ENCODE results near the gene FCRL6. TPM values are rescaled to one million over a fixed set of nuclear protein-coding genes. Genes with fewer than 3 reads are reported as not detected.

Gene FCRL6
- total and polyA plus RNA-seq, 2 donors (not counting 3 experiments of a cell fraction or from before 2014, with no cell fraction given): 0.06 TPM; not detected in 1

DNA sequence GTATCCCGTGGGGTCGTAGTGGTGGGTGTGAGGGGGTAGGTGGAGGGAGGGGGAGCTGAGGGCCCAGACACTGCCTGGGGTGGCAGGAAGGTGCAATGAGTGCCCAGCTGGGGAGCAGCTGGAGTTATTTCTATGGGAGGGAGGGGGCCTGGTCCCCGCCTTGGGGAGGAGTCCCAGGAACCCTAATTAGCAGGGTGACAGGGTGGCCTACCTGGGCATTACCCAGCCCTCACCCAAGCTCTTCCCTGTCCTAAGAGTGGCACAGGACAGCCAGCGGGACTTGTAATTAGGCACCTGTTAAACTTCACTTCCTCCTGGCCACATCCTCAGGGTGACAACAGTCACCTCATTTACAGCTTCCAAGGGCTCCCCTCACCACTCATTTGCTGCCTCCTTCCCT, 60.4 kb downstream of the FCRL6 start, which contains the start of gene VSIG8:
Gene VSIG8 (minus strand): TSS at position 101 of the 400 bp plus-strand sequence. CDS start 136 bp downstream, outside the sequence.
- ChIA-PET POLR2A (no interaction called here), CTCF (interaction anchor here (0.7 kb wide), 1 partner anchor 17 kb away, joined by 3 read pairs; no protein-coding TSS in a partner anchor)
- H3K9ac ChIP-seq (replicated peaks; ENCODE audit: extremely low read depth, insufficient read depth, low read length): no peak within 1 kb of the TSS
- no peaks in the 10 kb centered on the region for H4K20me1 ChIP-seq (replicated peaks; ENCODE audit: control insufficient read depth, extremely low read depth, insufficient read depth, low read length)
- H3K9me1 ChIP-seq (replicated peaks; ENCODE audit: control insufficient read depth, extremely low read depth, insufficient read depth, low read length): no peaks in the 10 kb centered on the region
- no peak within 1 kb of the TSS for H3K4me3 ChIP-seq (replicated peaks in 1 of 3; ENCODE audit: insufficient read depth in 1 of 3, low read depth in 1 of 3, low read length in 3 of 3)
- no peaks in the 10 kb centered on the region for H3K36me3 ChIP-seq (ENCODE audit: control insufficient read depth in 2 of 2, extremely low read depth in 1 of 2, insufficient read depth in 2 of 2, low read length in 2 of 2)
- TF ChIP-seq GATA2 (IDR thresholded peaks at IDR 0.05; ENCODE audit: insufficient read depth, insufficient read length, low read depth, low read length): no peak
- H3K79me2 ChIP-seq (ENCODE audit: control insufficient read depth, insufficient read depth, low read length): no peaks in the 10 kb centered on the region
- no peak within 1 kb of the TSS for H2AFZ ChIP-seq (ENCODE audit: low read depth, low read length)
- DNase-seq (ENCODE audit: low read depth, low spot score) (no peak), FAIRE-seq (no peak)
- H3K4me1 ChIP-seq (ENCODE audit: control insufficient read depth, extremely low read depth, insufficient read depth, low read length): no peaks in the 10 kb centered on the region
- BruUV-seq (replicated peaks): no TSS peak
- H3K27me3 ChIP-seq (ENCODE audit: control insufficient read depth in 2 of 2, insufficient read depth in 2 of 2, low read length in 2 of 2): no peaks in the 10 kb centered on the region
- intact Hi-C loops (cut with micrococcal nuclease): no loop called here
- H3K9me3 ChIP-seq (replicated peaks; ENCODE audit: control insufficient read depth, insufficient read depth, low read length): no peaks in the 10 kb centered on the region
- H3K4me2 ChIP-seq (ENCODE audit: insufficient read depth, low read length): no peak within 1 kb of the TSS
- dilution Hi-C loops (cut with MboI; ENCODE audit: extremely low pct_ligation_motif_present, low sequenced_read_pairs): no loop called here
- H3K27ac ChIP-seq (ENCODE audit: insufficient read depth, low read depth, low read length): no peak within 1 kb of the TSS

DNA sequence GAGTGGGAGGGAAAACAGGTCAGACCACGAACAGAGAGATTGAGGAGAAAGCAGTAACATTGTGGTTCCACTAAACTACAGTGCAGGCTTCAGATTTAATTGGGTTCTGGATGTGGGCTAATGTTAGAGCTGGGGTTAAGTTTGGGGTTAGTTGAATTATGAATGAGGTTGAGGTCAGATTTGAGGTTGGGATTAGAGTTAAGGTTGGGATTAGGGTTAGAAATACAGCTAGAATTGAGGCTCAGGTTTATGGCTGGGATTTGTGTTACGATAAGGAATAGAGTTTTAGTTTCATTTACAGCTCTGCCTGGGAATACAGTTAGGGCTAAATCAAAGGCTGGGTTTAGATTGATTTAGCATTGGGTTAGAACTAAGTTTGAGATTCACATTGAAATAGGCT, 62.1 kb downstream of the FCRL6 start:
- intact Hi-C loops (cut with micrococcal nuclease): no loop called here
- no peaks in the 10 kb centered on the region for H4K20me1 ChIP-seq (replicated peaks; ENCODE audit: control insufficient read depth, extremely low read depth, insufficient read depth, low read length)
- no peaks in the 10 kb centered on the region for H3K36me3 ChIP-seq (ENCODE audit: control insufficient read depth in 2 of 2, extremely low read depth in 1 of 2, insufficient read depth in 2 of 2, low read length in 2 of 2)
- H3K27me3 ChIP-seq (ENCODE audit: control insufficient read depth in 2 of 2, insufficient read depth in 2 of 2, low read length in 2 of 2): no peaks in the 10 kb centered on the region
- DNase-seq (ENCODE audit: low read depth, low spot score) (no peak), FAIRE-seq (no peak)
- no peak overlapping the region for H3K4me3 ChIP-seq (replicated peaks in 1 of 3; ENCODE audit: insufficient read depth in 1 of 3, low read depth in 1 of 3, low read length in 3 of 3)
- H3K4me2 ChIP-seq (ENCODE audit: insufficient read depth, low read length): no peak overlapping the region
- no peaks in the 10 kb centered on the region for H3K79me2 ChIP-seq (ENCODE audit: control insufficient read depth, insufficient read depth, low read length)
- H3K9me1 ChIP-seq (replicated peaks; ENCODE audit: control insufficient read depth, extremely low read depth, insufficient read depth, low read length): no peaks in the 10 kb centered on the region
- CTCF ChIA-PET: interaction anchor here (0.8 to 0.9 kb wide), 3 partner anchors 16 to 65 kb away, joined by 3 to 4 read pairs (median 3); no protein-coding TSS in a partner anchor
- H2AFZ ChIP-seq (ENCODE audit: low read depth, low read length): no peak overlapping the region
- no peak overlapping the region for H3K9ac ChIP-seq (replicated peaks; ENCODE audit: extremely low read depth, insufficient read depth, low read length)
- POLR2A ChIA-PET: no interaction called here
- dilution Hi-C loops (cut with MboI; ENCODE audit: extremely low pct_ligation_motif_present, low sequenced_read_pairs): no loop called here
- no peaks in the 10 kb centered on the region for H3K9me3 ChIP-seq (replicated peaks; ENCODE audit: control insufficient read depth, insufficient read depth, low read length)
- BruUV-seq (replicated peaks): no TSS peak
- TF ChIP-seq JUN (IDR thresholded peaks at IDR 0.05; ENCODE audit: borderline replicate concordance, insufficient read depth, insufficient read length, low read depth): no peak
- TF ChIP-seq GATA2 (IDR thresholded peaks at IDR 0.05; ENCODE audit: insufficient read depth, insufficient read length, low read depth, low read length): no peak
- TF ChIP-seq, protein P1, sequence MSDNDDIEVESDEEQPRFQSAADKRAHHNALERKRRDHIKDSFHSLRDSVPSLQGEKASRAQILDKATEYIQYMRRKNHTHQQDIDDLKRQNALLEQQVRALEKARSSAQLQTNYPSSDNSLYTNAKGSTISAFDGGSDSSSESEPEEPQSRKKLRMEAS (IDR thresholded peaks at IDR 0.05; ENCODE audit: insufficient read depth, insufficient read length): no peak
- no peak for TF ChIP-seq FOS (IDR thresholded peaks at IDR 0.05; ENCODE audit: borderline replicate concordance, insufficient read depth, low read length)
- no peak for TF ChIP-seq POLR2A (IDR thresholded peaks at IDR 0.05; ENCODE audit: low read depth, low read length)
- TF ChIP-seq, protein P2, sequence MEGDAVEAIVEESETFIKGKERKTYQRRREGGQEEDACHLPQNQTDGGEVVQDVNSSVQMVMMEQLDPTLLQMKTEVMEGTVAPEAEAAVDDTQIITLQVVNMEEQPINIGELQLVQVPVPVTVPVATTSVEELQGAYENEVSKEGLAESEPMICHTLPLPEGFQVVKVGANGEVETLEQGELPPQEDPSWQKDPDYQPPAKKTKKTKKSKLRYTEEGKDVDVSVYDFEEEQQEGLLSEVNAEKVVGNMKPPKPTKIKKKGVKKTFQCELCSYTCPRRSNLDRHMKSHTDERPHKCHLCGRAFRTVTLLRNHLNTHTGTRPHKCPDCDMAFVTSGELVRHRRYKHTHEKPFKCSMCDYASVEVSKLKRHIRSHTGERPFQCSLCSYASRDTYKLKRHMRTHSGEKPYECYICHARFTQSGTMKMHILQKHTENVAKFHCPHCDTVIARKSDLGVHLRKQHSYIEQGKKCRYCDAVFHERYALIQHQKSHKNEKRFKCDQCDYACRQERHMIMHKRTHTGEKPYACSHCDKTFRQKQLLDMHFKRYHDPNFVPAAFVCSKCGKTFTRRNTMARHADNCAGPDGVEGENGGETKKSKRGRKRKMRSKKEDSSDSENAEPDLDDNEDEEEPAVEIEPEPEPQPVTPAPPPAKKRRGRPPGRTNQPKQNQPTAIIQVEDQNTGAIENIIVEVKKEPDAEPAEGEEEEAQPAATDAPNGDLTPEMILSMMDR (IDR thresholded peaks at IDR 0.05; ENCODE audit: extremely low read depth in 1 of 2, insufficient read depth in 1 of 2, low read depth in 1 of 2, low read length in 2 of 2): no peak
- TF ChIP-seq MYC (IDR thresholded peaks at IDR 0.05; ENCODE audit: low read depth, low read length): no peak
- no peak for TF ChIP-seq EZH2 (IDR thresholded peaks at IDR 0.05; ENCODE audit: borderline replicate concordance, low read depth, low read length, severe bottlenecking)
- no peak for TF ChIP-seq POLR2AphosphoS5 (IDR thresholded peaks at IDR 0.05; ENCODE audit: insufficient read depth, low read depth, low read length)
- no peaks in the 10 kb centered on the region for H3K4me1 ChIP-seq (ENCODE audit: control insufficient read depth, extremely low read depth, insufficient read depth, low read length)
- no peak overlapping the region for H3K27ac ChIP-seq (ENCODE audit: insufficient read depth, low read depth, low read length)
